Measurements from ENCODE around the gene DNASE1. TPM values are rescaled to one million over a fixed set of nuclear protein-coding genes. Genes with fewer than 3 reads are reported as not detected.
A peak's percentile ranks its signal among the peaks of the same experiment; 100 is the strongest.

DNASE1 gene
- total and polyA plus RNA-seq, 4 donors, result 5.4 to 21.8 (median 9.2) TPM

GRCh38 chr16:3691761-3692160, 37.3 kb downstream of the DNASE1 start:
- 92 to 95% methylated on average over 12 of the region's 12 CpGs for WGBS, 2 donors
- DNase-seq, result peak in 1 of 2 donors; percentile 76

GRCh38 chr16:3694051-3694450, 39.6 kb downstream of the DNASE1 start:
- H3K36me3 ChIP-seq (ENCODE audit: control insufficient read depth in 1 of 2, insufficient read depth in 2 of 2, low read length in 1 of 2), result no peaks in the 10 kb centered on the region
- DNase-seq (peak in 1 of 2 donors; percentile 26), ATAC-seq (ENCODE audit: low FRiP score) (no peak)
- H3K4me3 ChIP-seq (ENCODE audit: low read length in 2 of 2), result no peak overlapping the region
- H3K27me3 ChIP-seq (ENCODE audit: control insufficient read depth in 1 of 2, insufficient read depth in 2 of 2, low read length in 1 of 2), result no peaks in the 10 kb centered on the region
- 85 to 86% methylated on average over 9 of the region's 9 CpGs for WGBS, 2 donors
- intact Hi-C loops (cut with DNase I), result loop anchor here in 1 of 2 donors (5.0 kb wide), 1 partner anchor 178 kb away; no protein-coding TSS in a partner anchor
- H3K4me1 ChIP-seq (ENCODE audit: control insufficient read depth in 1 of 2, insufficient read depth in 2 of 2, low read length in 2 of 2), result no peaks in the 10 kb centered on the region
- H3K9me3 ChIP-seq (ENCODE audit: control insufficient read depth, low read length), result no peaks in the 10 kb centered on the region
- no peak overlapping the region for H3K27ac ChIP-seq (ENCODE audit: low read depth in 1 of 2, low read length in 2 of 2)

More at GRCh38 chr16:3691761-3692160, 37.3 kb downstream of the DNASE1 start:
- Histone ChIP-seq H3K4me3 (ENCODE audit: low read length in 2 of 2) (no peak overlapping the region), H3K27me3 (ENCODE audit: control insufficient read depth in 1 of 2, insufficient read depth in 2 of 2, low read length in 1 of 2) (no peaks in the 10 kb centered on the region), H3K9me3 (ENCODE audit: control insufficient read depth, low read length) (no peaks in the 10 kb centered on the region), H3K36me3 (ENCODE audit: control insufficient read depth in 1 of 2, insufficient read depth in 2 of 2, low read length in 1 of 2) (no peaks in the 10 kb centered on the region), H3K27ac (ENCODE audit: low read depth in 1 of 2, low read length in 2 of 2) (no peak overlapping the region), H3K4me1 (ENCODE audit: control insufficient read depth in 1 of 2, insufficient read depth in 2 of 2, low read length in 2 of 2) (no peaks in the 10 kb centered on the region)
- no peak for ATAC-seq (ENCODE audit: low FRiP score)
- intact Hi-C loops (cut with DNase I), result loop anchor here in 1 of 2 donors (5.0 kb wide), 1 partner anchor 181 kb away; no protein-coding TSS in a partner anchor

GRCh38 chr16:3695610-3696369, 41.3 kb downstream of the DNASE1 start:
- WGBS, 2 donors, result 83 to 84% methylated on average over 19 of the region's 19 CpGs
- Histone ChIP-seq H3K36me3 (ENCODE audit: control insufficient read depth in 1 of 2, insufficient read depth in 2 of 2, low read length in 1 of 2) (no peaks in the 10 kb centered on the region), H3K4me1 (ENCODE audit: control insufficient read depth in 1 of 2, insufficient read depth in 2 of 2, low read length in 2 of 2) (no peaks in the 10 kb centered on the region), H3K27me3 (ENCODE audit: control insufficient read depth in 1 of 2, insufficient read depth in 2 of 2, low read length in 1 of 2) (no peaks in the 10 kb centered on the region), H3K4me3 (ENCODE audit: low read length in 2 of 2) (no peak overlapping the region), H3K9me3 (ENCODE audit: control insufficient read depth, low read length) (no peaks in the 10 kb centered on the region), H3K27ac (ENCODE audit: low read depth in 1 of 2, low read length in 2 of 2) (no peak overlapping the region)
- intact Hi-C loops (cut with DNase I), result no loop called here
- DNase-seq (peak in 1 of 2 donors; percentile 50), ATAC-seq (ENCODE audit: low FRiP score) (no peak)

GRCh38 chr16:3696425-3697218, 42.1 kb downstream of the DNASE1 start:
- whole genome bisulfite sequencing, 2 donors, result 91% methylated on average over 13 of the region's 13 CpGs
- intact Hi-C loops (cut with DNase I), result no loop called here

GRCh38 chr16:3698941-3699340, 44.5 kb downstream of the DNASE1 start:
- Histone ChIP-seq H3K4me3 (ENCODE audit: low read length in 2 of 2) (no peak overlapping the region), H3K36me3 (ENCODE audit: control insufficient read depth in 1 of 2, insufficient read depth in 2 of 2, low read length in 1 of 2) (no peaks in the 10 kb centered on the region), H3K9me3 (ENCODE audit: control insufficient read depth, low read length) (no peaks in the 10 kb centered on the region), H3K27me3 (ENCODE audit: control insufficient read depth in 1 of 2, insufficient read depth in 2 of 2, low read length in 1 of 2) (no peaks in the 10 kb centered on the region), H3K4me1 (ENCODE audit: control insufficient read depth in 1 of 2, insufficient read depth in 2 of 2, low read length in 2 of 2) (no peaks in the 10 kb centered on the region), H3K27ac (ENCODE audit: low read depth in 1 of 2, low read length in 2 of 2) (no peak overlapping the region)
- peak in 1 of 2 donors; percentile 40 for DNase-seq
- intact Hi-C loops (cut with DNase I), result no loop called here
- ATAC-seq (ENCODE audit: low FRiP score), result no peak
- 85% methylated on average over 4 of the region's 4 CpGs for WGBS, 2 donors

More at GRCh38 chr16:3696425-3697218, 42.1 kb downstream of the DNASE1 start:
- Histone ChIP-seq H3K27me3 (ENCODE audit: control insufficient read depth in 1 of 2, insufficient read depth in 2 of 2, low read length in 1 of 2) (no peaks in the 10 kb centered on the region), H3K4me1 (ENCODE audit: control insufficient read depth in 1 of 2, insufficient read depth in 2 of 2, low read length in 2 of 2) (no peaks in the 10 kb centered on the region), H3K4me3 (ENCODE audit: low read length in 2 of 2) (no peak overlapping the region), H3K9me3 (ENCODE audit: control insufficient read depth, low read length) (no peaks in the 10 kb centered on the region), H3K36me3 (ENCODE audit: control insufficient read depth in 1 of 2, insufficient read depth in 2 of 2, low read length in 1 of 2) (no peaks in the 10 kb centered on the region), H3K27ac (ENCODE audit: low read depth in 1 of 2, low read length in 2 of 2) (no peak overlapping the region)
- ATAC-seq (ENCODE audit: low FRiP score) (no peak), DNase-seq (peak in 1 of 2 donors; percentile 21)

GRCh38 chr16:3701531-3701930, 47.0 kb downstream of the DNASE1 start:
- H3K27me3 ChIP-seq (ENCODE audit: control insufficient read depth in 1 of 2, insufficient read depth in 2 of 2, low read length in 1 of 2), result no peaks in the 10 kb centered on the region
- DNase-seq (no peak), ATAC-seq (ENCODE audit: low FRiP score) (no peak)
- H3K4me1 ChIP-seq (ENCODE audit: control insufficient read depth in 1 of 2, insufficient read depth in 2 of 2, low read length in 2 of 2), result no peaks in the 10 kb centered on the region
- no peaks in the 10 kb centered on the region for H3K9me3 ChIP-seq (ENCODE audit: control insufficient read depth, low read length)
- no peak overlapping the region for H3K4me3 ChIP-seq (ENCODE audit: low read length in 2 of 2)
- intact Hi-C loops (cut with DNase I), result no loop called here
- no peak overlapping the region for H3K27ac ChIP-seq (ENCODE audit: low read depth in 1 of 2, low read length in 2 of 2)
- no peaks in the 10 kb centered on the region for H3K36me3 ChIP-seq (ENCODE audit: control insufficient read depth in 1 of 2, insufficient read depth in 2 of 2, low read length in 1 of 2)
- WGBS, 2 donors, result 68 to 76% methylated on average over 4 of the region's 4 CpGs

- intact Hi-C loops (cut with DNase I), result no loop called here
- peak in 1 of 2 donors; percentile 27 for DNase-seq
- Histone ChIP-seq H3K27ac (ENCODE audit: low read depth in 1 of 2, low read length in 2 of 2) (no peak overlapping the region), H3K36me3 (ENCODE audit: control insufficient read depth in 1 of 2, insufficient read depth in 2 of 2, low read length in 1 of 2) (no peaks in the 10 kb centered on the region), H3K27me3 (ENCODE audit: control insufficient read depth in 1 of 2, insufficient read depth in 2 of 2, low read length in 1 of 2) (no peaks in the 10 kb centered on the region), H3K9me3 (ENCODE audit: control insufficient read depth, low read length) (no peaks in the 10 kb centered on the region), H3K4me3 (ENCODE audit: low read length in 2 of 2) (no peak overlapping the region), H3K4me1 (ENCODE audit: control insufficient read depth in 1 of 2, insufficient read depth in 2 of 2, low read length in 2 of 2) (no peaks in the 10 kb centered on the region)
- WGBS, 2 donors, result 95% methylated on average over 7 of the region's 7 CpGs
- ATAC-seq (ENCODE audit: low FRiP score), result no peak
Observed at GRCh38 chr16:3702082-3702481, 47.6 kb downstream of the DNASE1 start.

GRCh38 chr16:3706253-3707012, 51.9 kb downstream of the DNASE1 start:
- intact Hi-C loops (cut with DNase I), result no loop called here
- Histone ChIP-seq H3K36me3 (ENCODE audit: control insufficient read depth in 1 of 2, insufficient read depth in 2 of 2, low read length in 1 of 2) (no peaks in the 10 kb centered on the region), H3K27me3 (ENCODE audit: control insufficient read depth in 1 of 2, insufficient read depth in 2 of 2, low read length in 1 of 2) (no peaks in the 10 kb centered on the region), H3K4me1 (ENCODE audit: control insufficient read depth in 1 of 2, insufficient read depth in 2 of 2, low read length in 2 of 2) (no peaks in the 10 kb centered on the region), H3K4me3 (ENCODE audit: low read length in 2 of 2) (no peak overlapping the region), H3K27ac (ENCODE audit: low read depth in 1 of 2, low read length in 2 of 2) (no peak overlapping the region), H3K9me3 (ENCODE audit: control insufficient read depth, low read length) (no peaks in the 10 kb centered on the region)
- DNase-seq, result peak in 1 of 2 donors; percentile 46
- 92 to 93% methylated on average over 10 of the region's 10 CpGs for WGBS, 2 donors
- no peak for ATAC-seq (ENCODE audit: low FRiP score)
